Measurements from ENCODE around the gene ATP11B.
"Not testable (repeated sequence)": the region's sequence is repeated elsewhere in the genome, so short reads cannot be mapped to it uniquely, and the experiment has no call there.

The ATP11B gene

GRCh38 chr3:182822260-182822659, 29.0 kb downstream of the ATP11B start:
- not testable (repeated sequence) for FAIRE-seq

GRCh38 chr3:182824957-182825356, 31.7 kb downstream of the ATP11B start:
- FAIRE-seq: no peak
- DNase-seq (ENCODE audit: extremely low spot score, insufficient read length, low read depth): no peak

More at GRCh38 chr3:182822260-182822659, 29.0 kb downstream of the ATP11B start:
- not testable (repeated sequence) for DNase-seq (ENCODE audit: extremely low spot score, insufficient read length, low read depth)

- FAIRE-seq: no peak
- no peak for DNase-seq (ENCODE audit: extremely low spot score, insufficient read length, low read depth)
Observed at GRCh38 chr3:182829761-182830405, 36.6 kb downstream of the ATP11B start.

DNA sequence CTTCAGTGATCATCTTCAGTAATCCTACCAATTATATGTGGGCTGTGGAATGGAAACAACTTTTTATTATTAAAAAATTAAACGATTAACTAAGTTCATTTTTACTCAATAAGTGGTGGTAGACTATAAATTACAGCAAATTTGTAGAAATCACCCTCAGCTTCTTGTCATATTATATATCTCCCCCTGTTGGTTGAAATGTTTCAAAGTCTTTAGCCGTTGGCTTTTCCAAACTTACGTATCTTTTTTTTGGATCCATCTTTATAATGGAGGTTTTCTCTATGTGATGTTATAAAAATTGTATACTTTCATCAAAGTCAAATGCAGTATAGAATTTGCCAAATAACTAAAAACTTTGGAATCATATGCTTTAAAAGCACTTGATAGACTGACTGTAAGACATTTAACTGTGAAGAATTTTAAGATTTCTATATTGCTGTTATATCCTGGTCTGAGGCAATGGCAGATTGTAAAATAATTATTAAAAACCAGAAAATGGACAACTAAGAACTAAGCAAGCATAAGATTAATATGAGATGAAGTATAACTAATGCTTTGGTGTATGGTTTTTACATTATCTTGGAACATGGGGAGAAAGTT, 44.7 kb downstream of the ATP11B start:
- no peak for DNase-seq (ENCODE audit: extremely low spot score, insufficient read length, low read depth)
- no peak for FAIRE-seq

DNA sequence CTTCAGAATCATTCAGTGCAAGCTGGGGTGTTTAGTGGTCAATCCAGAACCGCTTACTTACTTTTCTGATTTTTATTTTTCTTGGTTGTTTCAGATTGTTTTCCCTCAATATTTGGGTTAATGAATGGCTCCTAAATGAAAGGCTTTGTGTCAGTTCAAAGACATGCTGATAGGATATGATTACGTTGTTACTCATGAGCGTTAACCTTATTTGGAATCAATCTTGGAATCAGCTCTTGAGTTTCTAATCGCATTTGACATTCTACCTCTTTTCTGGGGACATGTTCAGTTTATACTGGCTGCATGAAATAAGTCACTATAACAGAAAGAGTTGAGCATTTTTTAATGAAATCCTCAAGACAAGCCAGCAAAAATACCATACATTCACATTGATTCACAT, 50.2 kb downstream of the ATP11B start:
- DNase-seq (ENCODE audit: extremely low spot score, insufficient read length, low read depth): no peak
- no peak for FAIRE-seq

DNA sequence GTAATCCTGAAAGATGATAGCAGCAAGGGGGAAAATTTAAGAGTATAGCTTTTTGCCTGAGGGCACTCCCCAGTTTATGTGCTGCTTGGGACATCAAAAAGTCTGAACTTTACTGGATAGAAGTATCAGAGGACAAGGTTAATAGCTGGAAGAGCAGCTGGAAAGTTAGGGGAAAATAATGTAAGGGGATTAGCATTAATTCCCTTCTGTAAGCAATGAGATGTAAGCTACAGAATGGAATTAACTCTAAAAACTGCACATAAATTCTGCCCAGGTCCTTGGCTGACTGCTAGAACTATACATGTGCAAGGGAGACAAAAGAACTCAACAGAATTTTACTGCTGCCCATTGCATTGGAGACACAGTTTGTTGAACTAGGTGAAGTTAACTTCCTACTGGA, 55.6 kb downstream of the ATP11B start:
- DNase-seq (ENCODE audit: extremely low spot score, insufficient read length, low read depth) (no peak), FAIRE-seq (no peak)

DNA sequence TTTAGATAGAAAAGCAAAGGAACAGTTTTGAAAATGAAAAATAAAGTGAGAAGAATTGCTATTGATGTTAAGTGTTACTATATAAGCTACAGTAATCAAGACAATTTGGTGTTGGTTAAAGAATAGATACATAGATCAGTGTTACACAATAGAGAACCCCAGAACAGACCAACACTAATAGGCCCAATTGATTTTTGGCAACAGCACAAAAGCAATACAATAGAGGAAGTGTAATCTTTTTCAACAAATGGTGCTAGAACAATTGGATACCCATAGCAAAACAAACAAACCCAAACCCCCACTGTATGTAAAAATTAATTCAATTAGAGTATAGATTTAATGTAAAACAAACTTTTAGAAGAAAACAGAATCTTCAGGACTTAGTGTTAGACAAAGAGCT, 61.8 kb downstream of the ATP11B start:
- DNase-seq (ENCODE audit: extremely low spot score, insufficient read length, low read depth) (no peak), FAIRE-seq (no peak)

GRCh38 chr3:182861348-182861747, 68.0 kb downstream of the ATP11B start:
- FAIRE-seq (no peak), DNase-seq (ENCODE audit: extremely low spot score, insufficient read length, low read depth) (no peak)

GRCh38 chr3:182862159-182862860, 69.0 kb downstream of the ATP11B start:
- FAIRE-seq (no peak), DNase-seq (ENCODE audit: extremely low spot score, insufficient read length, low read depth) (no peak)

DNA sequence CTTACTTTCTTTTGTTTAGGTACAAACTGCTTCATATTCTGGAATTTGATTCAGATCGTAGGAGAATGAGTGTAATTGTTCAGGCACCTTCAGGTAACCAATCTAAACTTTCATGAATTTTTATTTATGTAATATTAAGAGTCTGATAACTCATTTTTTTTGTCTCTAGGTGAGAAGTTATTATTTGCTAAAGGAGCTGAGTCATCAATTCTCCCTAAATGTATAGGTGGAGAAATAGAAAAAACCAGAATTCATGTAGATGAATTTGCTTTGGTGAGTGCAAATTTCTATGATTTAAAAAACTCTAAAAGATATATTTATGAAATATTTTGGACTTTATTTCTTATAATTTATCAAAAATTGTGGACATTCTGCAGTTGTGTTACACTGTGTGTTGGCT, 75.8 kb downstream of the ATP11B start:
- DNase-seq (ENCODE audit: extremely low spot score, insufficient read length, low read depth) (no peak), FAIRE-seq (no peak)

DNA sequence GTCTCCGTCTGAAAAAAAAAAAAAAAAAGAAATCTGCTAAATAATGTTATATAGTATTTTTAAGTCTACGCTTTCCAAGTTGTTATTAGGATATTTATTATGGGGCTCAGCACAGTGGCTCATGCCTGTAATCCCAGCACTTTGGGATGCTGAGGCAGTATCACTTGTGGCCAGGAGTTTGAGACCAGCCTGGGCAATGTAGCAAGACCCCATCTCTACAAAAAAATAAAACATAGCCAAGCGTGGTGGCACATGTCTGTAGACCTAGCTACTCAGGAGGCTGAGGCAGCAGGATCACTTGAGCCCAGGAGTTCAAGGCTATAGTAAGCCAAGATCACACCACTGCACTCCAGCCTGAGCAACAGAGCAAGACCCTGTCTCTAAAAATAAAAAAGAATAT, 77.6 kb downstream of the ATP11B start:
- FAIRE-seq; DNase-seq (ENCODE audit: extremely low spot score, insufficient read length, low read depth): not testable (repeated sequence)

- DNase-seq (ENCODE audit: extremely low spot score, insufficient read length, low read depth): no peak
- no peak for FAIRE-seq
Observed at GRCh38 chr3:182879031-182879611, 85.8 kb downstream of the ATP11B start.

DNA sequence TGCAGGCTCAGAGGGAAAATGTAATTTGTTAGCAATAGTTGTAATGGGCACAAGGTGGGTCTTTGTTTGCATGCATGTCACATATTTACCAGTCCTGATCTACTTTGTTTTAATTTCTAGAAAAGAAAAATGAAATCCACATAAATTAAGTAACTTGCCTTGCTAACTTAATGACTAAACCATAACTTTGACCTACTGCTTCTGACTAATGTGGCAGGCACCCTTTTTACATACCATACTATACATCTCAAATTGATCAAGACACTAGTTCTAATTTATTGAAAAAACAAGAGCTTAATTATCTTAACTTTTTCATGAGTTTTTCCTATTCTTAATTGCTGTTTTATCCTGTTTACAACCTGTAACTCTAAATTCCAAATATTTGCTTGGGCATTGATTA, 93.2 kb downstream of the ATP11B start:
- no peak for DNase-seq (ENCODE audit: extremely low spot score, insufficient read length, low read depth)
- no peak for FAIRE-seq

DNA sequence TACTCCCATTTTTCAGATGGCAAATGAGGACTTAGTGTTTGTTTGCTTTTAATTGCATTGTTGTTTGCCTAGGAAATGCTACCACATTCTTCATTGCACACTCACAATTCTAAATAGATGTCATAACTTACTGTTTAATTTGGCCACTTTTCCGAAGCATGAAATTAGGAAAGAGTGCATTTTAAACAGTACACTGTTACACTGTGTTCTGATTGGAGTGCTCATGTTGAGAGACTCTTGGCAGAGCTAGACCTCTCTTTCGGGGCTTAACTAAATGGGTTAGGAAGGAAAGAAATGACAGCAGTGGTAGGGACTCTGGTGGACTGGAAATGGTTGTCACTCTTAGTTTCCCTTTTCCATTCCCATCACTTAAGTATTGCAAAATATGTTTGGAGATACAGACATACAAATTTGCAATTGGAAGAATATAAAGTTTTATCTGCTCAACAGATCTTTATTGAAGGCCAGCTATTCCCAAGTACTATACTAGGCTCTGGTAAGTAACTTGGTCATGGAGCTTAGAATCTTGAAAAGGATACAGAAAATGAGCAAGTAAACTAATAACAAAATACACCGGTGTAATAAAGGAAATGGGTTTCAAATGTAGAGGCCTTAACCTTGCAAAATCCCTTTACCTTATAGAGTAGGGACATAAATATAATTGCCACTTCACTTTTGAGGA, 96.8 kb downstream of the ATP11B start:
- FAIRE-seq (no peak), DNase-seq (ENCODE audit: extremely low spot score, insufficient read length, low read depth) (no peak)

DNA sequence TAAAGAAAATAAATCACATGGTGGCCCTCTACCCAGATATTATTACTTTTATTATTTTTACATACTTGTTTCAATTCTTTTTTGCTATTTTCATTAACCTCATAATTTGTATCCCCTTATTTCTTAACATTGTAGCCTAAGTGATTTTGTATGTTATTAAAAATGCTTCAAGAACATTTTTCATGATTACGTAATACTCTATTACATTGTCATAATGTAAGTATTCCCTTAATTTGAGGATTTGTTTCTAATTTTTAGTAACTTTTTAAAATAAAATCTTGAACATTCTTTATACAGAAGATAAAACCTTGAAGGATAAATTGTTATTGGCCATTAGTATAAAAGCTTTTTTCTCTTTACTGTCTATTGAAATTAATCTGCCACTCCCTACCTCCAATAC, 98.1 kb downstream of the ATP11B start:
- FAIRE-seq: no peak
- DNase-seq (ENCODE audit: extremely low spot score, insufficient read length, low read depth): no peak

DNA sequence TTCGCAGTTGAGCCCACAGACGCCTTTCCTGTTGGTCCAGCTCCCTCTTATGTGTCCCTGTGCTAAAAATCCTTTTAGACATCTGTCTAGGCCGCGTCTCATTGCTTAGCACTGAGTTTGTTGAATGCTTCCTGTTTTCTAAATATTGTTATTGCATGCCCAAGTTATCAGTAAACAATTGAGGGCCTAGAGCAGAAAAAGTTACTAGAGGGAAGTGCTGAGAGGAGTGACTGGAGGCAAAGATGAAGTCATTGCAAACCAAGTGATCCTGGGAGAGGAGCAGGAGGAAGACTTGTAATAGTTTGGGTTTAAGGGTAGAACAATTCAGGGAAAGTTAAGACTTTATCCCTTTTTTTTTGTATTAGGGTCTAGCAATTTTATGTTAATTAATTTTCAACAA, 98.9 kb downstream of the ATP11B start:
- no peak for FAIRE-seq
- DNase-seq (ENCODE audit: extremely low spot score, insufficient read length, low read depth): no peak

- DNase-seq (ENCODE audit: extremely low spot score, insufficient read length, low read depth): no peak
- FAIRE-seq: no peak
Observed at GRCh38 chr3:182895513-182896112, 102.3 kb downstream of the ATP11B start.

GRCh38 chr3:182896553-182896952, 103.2 kb downstream of the ATP11B start:
- FAIRE-seq (no peak), DNase-seq (ENCODE audit: extremely low spot score, insufficient read length, low read depth) (no peak)

DNA sequence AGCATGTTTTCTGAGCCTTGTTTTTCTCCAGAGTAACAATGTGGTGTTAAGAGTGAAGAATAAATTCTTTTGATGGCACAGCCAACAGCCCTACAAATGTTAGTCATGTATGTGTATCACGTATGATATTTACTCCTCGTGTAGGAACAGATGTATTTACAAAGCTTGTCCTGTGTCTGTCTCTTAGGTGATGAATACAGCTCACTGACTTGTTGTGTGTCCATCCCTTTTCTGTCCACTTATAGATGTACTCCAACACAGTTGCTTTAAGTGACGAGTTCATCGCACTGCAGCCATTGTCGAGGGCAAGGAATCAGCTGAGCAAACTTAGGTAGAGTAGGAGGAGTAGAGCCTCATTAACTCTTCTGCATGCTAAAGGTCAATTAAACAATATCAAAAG, 108.9 kb downstream of the ATP11B start:
- no peak for FAIRE-seq
- DNase-seq (ENCODE audit: extremely low spot score, insufficient read length, low read depth): no peak

DNA sequence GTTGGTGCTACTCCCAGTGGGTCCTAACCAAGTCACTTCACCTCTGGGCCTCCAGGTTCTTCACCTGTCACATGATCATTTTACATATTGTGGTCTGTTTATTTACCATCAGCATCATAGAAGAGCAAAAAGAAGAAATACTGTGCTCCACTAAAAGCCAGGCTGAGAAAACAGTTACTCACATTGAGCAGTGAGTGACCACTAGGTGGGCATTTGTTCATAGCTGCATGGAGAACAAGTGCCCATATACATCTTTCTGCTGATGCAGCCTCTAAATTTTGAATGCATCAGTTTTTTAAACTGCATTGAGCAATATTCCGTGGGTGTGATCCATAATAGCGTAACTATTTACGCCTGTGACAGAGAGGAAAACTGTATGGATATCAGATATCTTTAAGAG, 110.9 kb downstream of the ATP11B start:
- DNase-seq (ENCODE audit: extremely low spot score, insufficient read length, low read depth): no peak
- FAIRE-seq: no peak

Measured in GM18507 (cell line).